Measurements from ENCODE around the gene BEAN1.

Gene BEAN1

DNA sequence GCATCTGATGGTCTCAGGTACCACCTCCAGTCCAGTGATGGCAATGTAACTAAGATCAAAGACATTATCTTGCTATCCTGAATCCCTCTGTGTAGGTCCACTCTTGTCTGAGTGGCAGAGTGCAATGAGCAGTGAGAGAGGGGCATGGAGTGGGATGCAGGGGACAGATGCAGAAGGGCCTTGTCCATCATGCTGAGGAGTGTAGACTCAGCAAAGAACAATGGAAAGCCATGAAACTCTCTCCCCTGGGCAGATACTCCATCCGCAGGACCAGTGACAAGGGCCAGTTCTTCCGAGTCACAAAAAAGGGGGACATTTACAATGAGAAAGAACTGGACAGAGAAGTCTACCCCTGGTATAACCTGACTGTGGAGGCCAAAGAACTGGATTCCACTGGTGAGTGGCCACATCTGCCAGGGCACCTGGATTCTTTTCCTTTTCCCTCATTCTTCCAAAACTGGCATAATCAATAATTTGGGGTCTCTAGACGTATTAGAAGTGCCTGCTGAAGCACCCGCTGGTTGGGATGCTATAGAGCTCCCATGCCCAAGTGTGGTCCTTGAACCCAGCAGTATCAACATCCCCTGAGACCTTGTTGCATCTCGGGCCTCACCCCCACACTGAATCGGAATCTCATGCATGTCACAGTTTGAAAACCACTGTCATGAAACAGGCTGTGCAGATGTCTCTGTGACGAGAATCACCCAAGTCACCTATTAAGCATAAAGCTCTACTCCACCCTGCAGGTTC is 31.1 kb upstream of the BEAN1 start:
- no peak for DNase-seq (ENCODE audit: low read depth)

GRCh38 chr16:66397736-66398433 is 29.2 kb upstream of the BEAN1 start:
- DNase-seq (ENCODE audit: low read depth): no peak

- no peak for DNase-seq (ENCODE audit: low read depth)
Measured at GRCh38 chr16:66399031-66399430, 28.1 kb upstream of the BEAN1 start.

GRCh38 chr16:66399930-66400329 is 27.2 kb upstream of the BEAN1 start:
- DNase-seq (ENCODE audit: low read depth): no peak

- DNase-seq (ENCODE audit: low read depth): no peak
Measured at GRCh38 chr16:66400503-66401380, 26.4 kb upstream of the BEAN1 start.

DNA sequence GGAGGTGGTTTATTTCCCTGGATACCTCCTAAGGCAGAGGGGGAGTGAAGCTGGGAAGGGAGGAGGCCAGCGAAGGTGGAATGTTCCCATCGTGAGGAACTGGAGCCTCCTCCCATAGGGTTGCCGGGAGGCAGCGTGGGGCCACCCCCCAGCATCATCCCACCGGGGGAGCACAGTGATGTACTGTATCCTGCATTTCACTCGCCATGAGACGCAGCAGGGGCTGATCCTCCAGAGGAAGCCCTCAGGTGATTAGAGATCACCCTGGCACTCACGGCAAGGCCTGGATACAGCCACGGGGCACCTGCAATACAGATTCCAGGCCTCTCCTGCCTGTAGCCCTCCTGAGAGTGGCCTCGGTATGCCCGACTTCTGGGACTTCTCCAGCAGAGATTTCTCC is 25.5 kb upstream of the BEAN1 start:
- DNase-seq (ENCODE audit: low read depth): no peak

- no peak for DNase-seq (ENCODE audit: low read depth)
Measured at GRCh38 chr16:66402166-66402565, 24.9 kb upstream of the BEAN1 start.

- DNase-seq (ENCODE audit: low read depth): no peak
Measured at GRCh38 chr16:66402591-66403230, 24.4 kb upstream of the BEAN1 start.

DNA sequence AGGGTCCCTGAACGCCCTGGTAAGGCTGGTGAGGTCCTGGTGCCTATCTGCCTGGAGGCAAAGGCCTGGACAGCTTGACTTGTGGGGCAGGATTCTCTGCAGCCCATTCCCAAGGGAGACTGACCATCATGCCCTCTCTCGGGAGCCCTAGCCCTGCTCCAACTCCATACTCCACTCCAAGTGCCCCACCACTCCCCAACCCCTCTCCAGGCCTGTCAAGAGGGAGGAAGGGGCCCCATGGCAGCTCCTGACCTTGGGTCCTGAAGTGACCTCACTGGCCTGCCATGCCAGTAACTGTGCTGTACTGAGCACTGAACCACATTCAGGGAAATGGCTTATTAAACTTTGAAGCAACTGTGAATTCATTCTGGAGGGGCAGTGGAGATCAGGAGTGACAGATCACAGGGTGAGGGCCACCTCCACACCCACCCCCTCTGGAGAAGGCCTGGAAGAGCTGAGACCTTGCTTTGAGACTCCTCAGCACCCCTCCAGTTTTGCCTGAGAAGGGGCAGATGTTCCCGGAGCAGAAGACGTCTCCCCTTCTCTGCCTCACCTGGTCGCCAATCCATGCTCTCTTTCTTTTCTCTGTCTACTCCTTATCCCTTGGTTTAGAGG is 23.5 kb upstream of the BEAN1 start:
- DNase-seq (ENCODE audit: low read depth): no peak

DNA sequence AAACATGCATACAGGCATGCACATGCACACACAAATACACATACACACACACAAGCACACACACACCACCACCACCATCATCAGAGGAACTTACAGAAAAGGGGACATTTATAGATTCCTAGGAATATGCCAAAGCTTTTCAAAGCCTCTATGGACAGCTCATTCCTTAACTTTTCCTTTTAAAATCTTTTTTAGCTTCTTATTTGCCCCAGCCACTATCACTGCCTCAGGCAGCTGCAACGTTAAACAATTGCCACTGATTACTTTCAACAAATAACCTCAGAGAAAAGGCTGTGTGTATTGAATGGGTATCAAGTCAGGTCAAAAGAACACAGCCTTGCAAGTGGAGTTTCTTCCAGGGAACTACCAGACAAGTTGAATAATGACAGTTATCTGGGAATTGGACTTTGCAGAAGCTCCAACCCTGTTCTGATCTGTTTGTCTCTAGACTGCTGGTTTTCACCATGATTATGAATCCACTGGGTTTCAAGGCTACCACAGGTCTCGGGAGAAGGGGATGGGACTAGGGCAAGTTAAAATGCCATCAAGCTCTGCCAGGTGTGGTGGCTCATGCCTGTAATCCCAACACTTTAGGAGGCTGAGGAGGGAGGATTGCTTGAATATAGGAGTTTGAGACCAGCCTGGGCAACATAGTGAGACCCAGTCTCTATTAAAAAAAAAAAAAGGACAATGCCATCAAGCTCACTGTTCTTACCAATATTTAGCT is 21.9 kb upstream of the BEAN1 start:
- DNase-seq (ENCODE audit: low read depth): no peak

DNA sequence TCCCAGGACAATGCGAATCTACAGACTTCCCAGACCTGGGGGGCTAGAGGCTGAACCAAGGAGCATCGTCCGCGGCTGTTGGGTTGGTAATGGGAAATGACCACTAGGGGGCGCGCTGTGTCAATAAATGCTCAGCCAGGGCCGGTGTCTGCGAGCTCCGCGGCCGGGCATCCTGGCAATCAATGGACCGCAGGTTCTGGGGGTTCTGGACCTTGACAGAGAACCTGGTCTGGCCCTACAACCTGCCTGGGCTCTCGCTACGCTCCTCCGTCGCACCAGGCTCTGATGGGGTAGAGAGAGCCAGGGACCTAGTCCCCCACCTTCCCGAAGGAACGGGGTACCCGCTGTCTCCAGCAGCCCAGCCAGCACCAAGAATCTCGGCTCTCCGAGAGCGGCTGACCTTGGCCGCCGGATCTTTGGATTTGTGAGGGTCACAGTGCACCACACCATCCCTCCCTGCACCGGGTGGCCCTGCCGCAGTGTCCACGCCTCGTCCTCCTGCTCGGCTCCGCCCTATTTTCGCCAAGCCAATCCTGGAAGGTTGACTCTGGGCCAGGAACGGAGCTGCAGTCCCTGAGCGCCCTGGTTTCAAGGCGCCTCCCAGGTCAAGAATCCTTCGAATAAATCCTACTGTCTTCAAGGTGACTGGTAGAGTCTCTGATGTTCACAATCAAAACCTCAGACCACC is 20.4 kb upstream of the BEAN1 start:
- peak; percentile 68 for DNase-seq (ENCODE audit: low read depth)

- no peak for DNase-seq (ENCODE audit: low read depth)
Measured at GRCh38 chr16:66408163-66409048, 18.7 kb upstream of the BEAN1 start.

DNA sequence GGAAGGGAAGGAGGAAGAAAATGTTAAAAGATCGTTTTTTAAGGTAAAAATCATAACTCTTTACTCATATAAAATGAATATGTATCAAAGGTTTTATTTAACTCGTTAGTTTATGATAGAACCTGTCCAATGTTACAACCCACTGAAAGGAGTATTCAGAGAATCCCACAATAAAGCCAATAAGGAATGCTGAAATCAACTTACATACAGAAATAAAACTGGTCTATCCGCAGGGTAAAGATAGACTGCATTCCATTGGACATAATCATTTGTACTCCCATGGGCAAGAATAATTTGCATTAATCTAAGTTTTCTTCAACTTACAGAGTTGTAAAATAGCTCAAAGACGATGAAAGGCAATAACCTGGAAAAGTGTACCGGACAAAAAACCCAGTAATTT is 17.9 kb upstream of the BEAN1 start:
- no peak for DNase-seq (ENCODE audit: low read depth)

DNA sequence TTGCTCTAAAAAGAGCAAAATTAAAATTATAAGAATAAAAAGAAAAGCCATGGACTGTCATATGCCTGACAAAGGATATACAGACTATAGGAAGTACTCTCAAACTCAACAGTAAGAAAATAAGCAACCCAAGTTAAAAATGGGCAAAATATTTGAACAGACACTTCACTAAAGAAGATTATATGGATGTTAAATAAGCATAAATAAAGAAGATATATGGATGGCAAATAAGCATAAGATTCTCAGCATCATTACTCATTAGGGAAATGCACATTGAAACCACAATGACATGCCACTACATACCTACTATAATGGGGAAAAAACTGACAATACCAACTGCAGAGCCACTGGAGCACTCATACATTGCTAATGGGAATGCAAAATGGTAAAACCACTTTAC is 14.9 kb upstream of the BEAN1 start:
- no peak for DNase-seq (ENCODE audit: low read depth)

GRCh38 chr16:66414891-66415290 is 12.2 kb upstream of the BEAN1 start:
- no peak for DNase-seq (ENCODE audit: low read depth)

GRCh38 chr16:66416136-66416535 is 11.0 kb upstream of the BEAN1 start:
- DNase-seq (ENCODE audit: low read depth): no peak

DNA sequence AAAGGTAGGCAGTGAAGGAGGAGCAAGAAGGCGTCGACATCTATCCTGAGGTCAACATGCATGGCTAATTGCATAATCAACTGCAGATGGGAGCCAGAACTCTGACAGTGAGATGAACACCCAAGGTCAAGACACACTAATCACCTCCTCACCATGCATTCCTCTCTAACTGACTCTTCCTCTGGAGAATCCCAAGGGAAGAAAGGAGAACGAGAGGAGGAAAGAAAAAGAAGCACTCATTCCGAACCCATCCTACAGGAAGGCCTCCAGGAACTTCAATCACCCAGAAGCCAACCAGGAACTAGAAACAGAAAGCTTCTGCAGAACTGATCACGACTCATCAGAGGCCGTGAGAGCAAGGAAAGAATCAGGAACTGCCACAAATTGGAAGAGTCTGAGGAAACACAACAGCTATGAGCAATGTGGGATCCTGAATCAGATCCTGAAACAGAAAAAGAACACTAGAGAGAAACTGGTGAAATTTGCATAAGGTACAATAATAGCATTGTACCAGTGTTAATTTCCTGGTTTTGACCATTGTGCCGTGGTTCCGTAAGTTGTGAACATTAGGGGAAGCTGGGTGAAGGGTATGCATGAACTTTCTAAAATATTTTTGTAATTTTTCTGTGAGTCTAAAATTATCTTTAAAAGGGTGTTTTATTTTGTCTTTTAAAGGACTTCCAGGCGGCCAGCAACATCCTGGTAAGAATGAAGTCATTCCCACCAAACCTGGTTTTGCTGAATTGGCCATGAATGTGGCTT is 10.0 kb upstream of the BEAN1 start:
- DNase-seq (ENCODE audit: low read depth): no peak

DNA sequence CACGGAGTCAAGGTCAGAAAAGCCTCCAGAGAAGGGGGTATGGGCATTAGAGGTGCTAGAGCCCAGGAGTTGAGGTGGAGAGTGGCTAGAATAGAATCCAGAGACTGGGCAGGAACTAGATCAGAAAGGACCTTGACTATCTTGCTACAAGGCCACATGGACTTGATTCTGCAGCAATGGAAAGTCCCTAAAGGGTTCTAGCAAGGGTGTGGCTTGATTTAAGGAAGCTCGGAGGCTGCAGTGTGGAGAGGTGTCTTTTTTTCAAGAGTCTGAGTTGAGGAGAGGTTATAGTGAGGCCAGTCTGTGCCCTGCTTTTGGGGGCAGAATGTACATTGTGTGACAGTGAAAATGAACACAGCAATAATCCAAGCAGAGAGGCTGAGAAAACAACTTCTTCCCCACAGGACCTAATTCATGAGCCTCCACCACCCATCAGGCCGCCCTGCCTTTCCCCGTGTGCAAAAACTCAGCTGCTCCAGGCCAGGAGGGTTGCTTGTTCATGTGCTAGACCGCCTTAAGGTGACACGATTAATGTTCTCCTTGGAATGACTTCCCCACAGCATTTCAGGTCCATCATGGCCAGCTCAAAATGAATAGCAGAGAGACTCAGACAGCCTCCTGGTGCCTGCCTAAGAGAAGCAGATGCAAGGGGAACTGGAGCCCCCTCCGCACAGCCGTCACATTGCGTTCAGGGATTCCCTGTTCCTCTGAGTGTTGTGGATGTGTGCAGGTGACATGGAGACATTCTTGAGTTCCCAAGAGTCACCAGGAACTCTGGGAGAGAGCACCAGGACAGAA is 8.7 kb upstream of the BEAN1 start:
- no peak for DNase-seq (ENCODE audit: low read depth)

All from stimulated activated CD8-positive, alpha-beta memory T cell treated with anti-CD3 and anti-CD28 coated beads, Interleukin-12 subunit alpha, Interleukin-12 subunit beta, amount 100 ng/mL, for 4 hours (primary cell).